Inflammatory macrophage treated with lipopolysaccharide for 1 hour (primary cell): ENCODE data around the gene THADA.
"Not testable (repeated sequence)": the region's sequence is repeated elsewhere in the genome, so short reads cannot be mapped to it uniquely, and the experiment has no call there.

Source experiments
- DNase-seq, 2 donors: peaks; one replicate each; pipeline ENCODE4 v3.0.0-alpha.2; 2020 to 2022

The THADA gene

DNA sequence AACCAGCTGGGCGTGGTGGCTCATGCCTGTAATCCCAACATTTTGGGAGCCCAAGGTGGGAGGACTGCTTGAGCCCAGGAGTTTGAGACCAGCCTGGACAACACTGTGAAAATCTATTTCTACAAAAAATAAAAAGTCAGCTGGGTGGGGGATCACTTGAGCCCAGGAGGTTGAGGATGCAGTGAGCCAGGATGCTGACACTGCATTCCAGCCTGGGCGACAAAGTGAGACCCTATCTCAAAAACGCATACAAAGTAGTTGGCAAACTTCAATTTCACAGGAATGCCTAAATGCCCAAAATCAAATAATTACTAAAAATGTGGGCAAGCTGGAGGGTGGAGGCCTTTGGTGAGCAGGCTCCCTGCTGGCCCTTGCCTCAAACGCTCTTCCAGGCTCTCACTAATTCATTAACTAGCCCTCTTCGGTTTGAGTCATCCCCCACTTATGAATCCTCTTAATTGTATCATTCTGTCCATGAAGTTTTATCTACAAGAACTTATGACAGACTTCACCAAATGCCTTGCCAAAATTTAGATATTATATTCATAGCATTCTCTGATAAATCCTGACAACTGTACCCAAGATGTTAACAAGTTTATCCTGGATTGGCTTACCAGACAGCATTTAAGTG lies 300.8 kb downstream of the THADA start:
- DNase-seq, result no peak

DNA sequence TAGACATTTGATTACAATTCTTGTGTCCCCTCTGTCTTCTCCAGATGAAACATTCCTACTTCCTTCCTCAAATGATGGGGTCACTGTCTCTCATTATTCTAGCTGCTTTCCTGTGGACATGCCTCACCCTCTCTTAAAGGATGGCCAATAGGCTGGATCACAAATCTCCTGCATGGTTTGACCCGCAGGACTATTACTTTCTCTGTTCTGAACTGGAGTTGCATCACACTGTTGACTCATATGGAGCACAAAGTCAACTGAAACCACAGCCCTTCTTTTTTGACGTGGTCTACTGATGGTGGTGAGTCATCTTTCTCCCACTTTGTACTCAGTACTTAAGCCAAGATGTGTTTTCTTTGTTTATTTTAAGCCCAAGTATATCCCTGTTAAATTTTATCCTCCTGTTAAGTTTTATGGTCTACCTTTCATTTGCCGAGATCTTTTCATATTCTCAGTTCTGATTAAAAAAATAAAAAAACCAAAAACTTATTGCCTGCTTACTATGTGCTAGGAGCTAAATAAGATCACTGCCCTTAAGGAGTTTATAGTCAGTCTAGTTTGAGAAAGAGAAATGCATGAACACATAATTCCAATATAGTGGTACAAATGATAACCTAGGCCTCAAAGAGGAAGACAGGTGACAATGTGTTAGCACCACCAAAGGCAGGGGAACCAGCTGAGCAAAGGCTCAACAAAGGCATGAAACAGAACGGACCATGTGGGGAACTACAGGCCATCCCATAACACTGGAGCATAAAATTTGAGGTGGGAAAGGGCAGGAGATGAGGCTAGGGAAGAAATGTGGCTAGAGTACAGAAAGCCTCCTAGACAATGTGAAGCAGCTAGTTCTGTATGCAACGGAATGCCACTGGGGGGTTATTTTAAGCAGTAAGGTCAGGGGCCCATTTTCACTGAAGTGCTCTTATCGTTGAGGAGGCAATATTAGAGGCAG lies 301.8 kb downstream of the THADA start:
- DNase-seq, result peak; percentile 91 to 93

DNA sequence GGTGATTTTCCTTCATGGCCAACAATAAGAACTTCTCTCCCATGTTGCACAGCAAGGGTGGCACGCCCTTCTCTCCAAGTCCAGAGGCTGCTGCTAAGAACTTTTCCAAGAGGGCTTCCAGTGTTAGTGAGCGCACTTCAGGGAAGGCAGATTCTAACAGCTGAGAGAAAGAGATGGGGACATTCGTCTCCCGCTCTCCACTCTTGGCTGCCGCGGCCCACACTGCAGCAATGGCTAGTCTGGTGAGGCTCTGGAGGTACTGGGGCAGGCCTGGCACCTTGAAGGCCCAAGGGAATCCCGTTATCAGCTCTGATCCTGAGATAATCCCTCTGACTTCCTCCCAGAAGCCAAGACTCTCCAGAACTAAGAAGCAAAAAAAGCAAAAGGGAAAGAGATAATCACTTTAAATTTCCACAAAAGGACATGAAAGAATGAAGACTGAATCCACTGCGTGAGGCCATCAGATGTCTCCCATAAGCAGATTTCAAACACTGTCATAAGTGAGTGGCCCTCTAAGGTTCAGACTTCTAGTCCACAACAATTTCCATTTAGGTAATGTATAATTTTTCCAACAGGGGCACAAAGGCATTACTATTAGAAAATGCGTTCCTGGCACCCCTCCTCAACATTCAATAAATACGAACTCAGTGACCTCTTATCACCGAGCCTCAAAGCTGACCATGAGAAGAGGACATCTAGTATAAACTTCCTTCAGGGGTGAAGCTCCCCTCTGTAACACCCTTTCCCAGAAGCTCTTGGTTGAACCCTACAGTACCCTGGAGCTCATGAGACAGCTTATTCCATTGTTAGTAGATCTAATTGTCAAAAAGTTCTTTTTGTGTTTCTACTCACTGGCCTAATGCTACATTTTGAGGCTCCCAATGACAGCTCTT lies 302.7 kb downstream of the THADA start:
- DNase-seq, result no peak

DNA sequence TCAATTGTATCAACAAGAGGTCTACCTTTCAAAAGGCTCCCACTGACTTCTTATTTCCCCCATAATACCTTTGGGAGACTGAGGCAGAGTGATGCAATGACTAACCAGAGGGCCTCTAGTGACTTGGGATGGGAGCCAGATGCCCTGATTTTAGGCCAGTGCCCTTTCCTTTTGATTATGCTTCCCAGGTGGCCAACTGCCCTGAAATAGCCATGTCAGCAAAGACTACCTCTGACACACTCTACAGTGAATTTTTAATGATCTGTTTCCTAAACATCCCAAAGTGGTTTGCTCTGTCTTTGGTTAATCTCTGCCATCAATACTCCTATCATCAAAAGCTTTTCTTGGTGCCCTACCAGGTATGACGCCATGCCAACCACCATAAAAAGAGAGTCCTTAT lies 303.5 kb downstream of the THADA start:
- DNase-seq, result no peak

DNA sequence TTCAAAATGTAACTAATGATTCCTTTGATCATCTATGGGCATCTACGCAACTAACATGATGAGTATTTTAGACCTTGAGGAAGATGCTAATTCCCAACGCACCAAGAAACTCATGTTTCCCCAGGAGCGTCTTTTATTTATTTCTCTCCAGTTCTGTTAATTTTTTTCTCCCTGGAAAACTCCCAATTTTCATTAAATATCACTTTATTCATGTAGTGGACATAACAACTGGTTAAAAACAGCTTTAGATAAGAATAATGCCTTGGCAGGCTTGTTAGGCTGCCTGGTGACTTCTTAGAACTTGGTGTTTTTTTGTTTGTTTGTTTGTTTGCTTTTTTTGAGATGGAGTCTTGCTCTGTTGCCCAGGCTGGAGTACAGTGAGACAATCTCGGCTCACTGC lies 306.5 kb downstream of the THADA start:
- DNase-seq, result no peak

DNA sequence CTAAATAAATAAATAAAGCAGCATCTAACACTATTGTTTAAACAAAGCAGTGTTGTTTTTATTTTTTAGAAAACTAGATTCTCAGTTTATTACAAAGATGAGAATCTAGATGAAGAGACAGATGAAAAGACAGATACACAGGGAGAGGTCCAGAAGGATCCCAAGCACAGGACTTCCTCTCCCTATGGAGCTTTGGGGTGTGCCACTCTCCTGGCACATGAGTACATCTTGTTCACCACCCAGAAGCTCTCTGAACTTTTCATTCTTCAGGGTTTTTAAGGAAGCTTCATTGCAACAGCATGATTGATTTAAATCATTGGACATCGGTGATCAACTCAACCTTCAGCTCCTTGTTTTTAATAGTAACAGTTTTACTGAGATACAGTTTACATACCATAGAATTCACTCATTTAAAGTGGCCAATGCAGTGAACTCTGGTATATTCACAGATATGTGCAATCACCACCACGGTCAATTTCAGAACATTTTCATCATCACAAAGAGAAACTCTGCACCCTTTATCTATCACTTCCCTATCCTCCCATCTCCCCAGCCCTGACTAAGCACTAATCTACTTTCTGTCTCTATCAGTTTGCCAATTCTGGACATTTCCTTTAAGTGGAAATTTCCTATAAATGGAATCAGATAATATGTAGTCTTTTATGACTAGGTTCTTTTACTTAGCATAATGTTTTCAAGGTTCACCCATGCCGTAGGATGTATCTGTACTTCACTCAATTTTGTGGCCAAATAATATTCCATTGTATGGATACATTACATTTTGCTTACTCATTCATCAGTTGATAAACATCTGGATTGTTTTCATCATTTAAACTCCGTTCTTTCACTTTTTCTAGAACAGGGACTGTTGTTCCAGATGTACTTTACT lies 307.2 kb downstream of the THADA start:
- DNase-seq, result peak; percentile 85 to 89

DNA sequence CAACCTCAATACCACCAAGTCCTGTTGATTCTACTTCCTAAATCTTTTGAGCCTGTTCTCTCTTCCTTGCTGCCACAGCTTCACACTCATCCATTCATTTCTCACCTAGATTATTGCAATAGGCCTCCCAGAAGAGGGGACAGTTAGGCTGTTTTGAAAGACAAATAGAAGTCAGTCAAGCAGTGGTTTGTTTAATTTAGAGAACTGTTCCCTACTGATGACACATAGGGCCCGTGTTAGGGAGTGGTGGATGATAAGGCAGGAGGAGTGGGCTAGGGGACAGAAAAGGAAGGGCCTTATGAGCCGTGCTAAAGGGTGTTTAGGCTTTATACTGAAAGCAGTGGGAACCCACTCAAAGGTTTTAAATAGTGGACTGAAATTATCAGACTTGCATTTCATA lies 309.9 kb downstream of the THADA start:
- DNase-seq, result no peak

DNA sequence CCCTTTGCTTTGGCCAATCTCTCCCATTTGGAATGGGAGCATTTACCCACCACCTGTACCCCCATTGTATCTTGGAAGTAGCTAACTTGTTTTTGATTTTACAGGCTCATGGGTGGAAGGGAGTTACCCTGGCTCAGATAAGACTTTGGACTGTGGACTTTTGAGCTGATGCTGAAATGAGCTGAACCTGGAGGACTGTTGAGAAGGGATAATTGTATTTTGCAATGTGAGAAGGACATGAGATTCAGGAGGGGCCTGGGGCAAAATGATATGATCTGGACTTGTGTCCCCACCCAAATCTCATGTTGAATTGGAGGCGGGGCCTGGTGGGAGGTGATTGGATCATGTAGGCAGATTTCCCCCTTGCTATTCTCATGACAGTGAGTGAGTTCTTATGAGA lies 310.9 kb downstream of the THADA start:
- no peak for DNase-seq

DNA sequence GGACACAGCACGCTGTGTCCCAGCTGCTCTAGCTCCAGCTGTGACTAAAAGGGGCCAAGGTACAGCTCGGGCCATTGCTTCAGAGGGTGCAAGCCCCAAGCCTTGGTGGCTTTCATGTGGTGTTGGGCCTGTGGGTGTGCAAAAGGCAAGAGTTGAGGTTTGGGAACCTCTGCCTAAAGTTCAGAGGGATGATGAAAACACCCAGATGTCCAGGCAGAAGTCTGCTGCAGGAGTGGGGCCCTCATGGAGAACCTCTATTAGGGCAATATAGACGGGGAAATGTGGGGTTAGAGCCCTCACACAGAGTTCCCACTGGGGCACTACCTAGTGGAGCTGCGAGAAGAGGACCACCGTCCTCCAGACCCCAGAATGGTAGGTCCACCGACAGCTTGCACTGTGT lies 311.5 kb downstream of the THADA start:
- DNase-seq, result not testable (repeated sequence)

DNA sequence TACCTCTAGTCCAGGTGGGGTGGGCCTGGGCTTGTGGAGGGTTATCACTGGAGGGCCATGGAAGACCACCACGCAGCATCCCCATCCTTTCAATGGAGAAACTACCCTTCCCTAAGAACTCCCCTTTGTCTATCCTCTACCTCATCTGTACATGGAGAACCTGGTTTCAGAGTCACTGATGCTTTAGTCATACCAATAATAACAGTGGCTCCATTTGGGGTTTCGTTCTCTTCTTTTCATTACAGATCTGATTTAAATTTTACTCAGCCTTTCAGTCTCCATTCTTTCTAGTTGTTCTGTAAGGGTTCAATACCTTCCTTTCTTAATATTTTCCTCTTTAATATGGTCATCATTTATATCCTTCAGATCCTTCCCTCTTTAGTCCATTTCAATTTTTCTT lies 314.8 kb downstream of the THADA start:
- no peak for DNase-seq

DNA sequence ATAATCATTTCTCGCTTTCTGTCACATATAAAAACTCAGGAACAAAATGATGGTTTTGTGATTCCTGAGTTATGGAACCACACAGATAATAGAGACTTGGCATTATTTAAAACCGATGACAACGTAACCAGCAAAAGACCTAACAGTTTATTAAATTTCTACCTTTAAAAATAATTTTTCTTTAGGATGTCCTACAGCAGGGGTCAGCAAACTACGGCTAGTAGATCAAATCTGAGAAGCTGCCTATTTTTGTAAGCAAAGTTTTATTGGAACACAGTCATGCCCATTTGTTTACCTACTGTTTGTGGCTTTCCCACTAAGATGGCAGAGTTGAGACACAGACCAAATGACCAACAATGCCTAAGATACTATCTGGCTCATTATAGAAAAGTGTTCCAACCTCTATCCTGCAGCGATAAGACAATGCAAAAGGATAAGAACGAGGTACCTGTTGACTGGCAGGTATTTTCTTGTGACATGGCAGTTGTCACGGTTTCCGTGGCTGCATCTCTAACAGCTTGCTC lies 316.5 kb downstream of the THADA start:
- no peak for DNase-seq

DNA sequence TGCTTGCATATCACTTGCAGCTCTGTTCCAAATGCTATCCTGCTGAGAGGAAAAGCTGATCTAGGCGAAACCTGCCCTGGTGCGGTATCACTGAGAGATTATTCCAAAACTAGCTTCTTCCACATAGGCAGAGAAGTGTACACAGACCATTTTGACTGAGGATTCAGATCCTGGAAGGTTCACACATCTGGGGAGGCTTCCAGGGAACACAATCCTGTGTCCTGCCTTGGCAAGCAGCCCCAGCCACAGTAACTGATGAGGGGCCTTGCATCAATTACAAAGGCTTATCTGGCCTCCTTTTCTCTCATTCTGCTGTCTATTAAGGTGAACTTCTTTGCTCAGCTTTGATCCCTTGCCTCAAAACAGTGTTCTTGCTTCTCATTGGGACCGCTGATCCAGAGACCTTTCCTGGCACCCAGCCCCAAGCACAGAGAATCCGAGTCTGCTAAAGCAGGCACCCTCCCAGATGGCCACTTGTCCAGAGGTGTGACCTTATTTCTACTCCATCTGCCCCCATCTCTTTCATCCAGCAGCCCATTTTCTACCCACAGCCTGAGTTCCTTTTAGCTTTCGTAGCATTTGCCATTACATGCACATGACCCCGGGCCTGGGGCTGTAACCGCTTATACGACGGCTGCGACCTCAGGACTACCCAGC lies 317.1 kb downstream of the THADA start:
- DNase-seq, result no peak

DNA sequence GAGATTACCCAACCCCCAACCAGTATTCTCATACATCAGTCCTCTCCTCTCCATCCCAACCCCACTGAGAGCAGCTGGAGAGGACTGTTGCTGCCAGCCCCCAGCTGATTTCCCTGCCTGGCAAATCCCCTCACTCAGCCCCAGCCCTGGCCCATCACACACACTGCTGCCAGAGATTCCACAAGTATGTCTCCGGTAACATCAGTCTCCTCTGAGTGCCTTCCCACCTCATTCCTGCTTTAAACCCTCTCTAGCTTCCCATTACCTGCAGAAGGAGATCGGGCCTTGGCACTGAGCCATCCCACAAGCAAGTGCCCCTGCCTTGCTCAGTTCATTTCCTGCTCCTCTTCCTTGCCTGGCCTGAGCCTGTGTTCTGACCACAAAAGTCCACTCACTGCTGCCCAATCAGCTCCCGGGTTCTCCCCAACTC lies 318.9 kb downstream of the THADA start:
- DNase-seq, result no peak

DNA sequence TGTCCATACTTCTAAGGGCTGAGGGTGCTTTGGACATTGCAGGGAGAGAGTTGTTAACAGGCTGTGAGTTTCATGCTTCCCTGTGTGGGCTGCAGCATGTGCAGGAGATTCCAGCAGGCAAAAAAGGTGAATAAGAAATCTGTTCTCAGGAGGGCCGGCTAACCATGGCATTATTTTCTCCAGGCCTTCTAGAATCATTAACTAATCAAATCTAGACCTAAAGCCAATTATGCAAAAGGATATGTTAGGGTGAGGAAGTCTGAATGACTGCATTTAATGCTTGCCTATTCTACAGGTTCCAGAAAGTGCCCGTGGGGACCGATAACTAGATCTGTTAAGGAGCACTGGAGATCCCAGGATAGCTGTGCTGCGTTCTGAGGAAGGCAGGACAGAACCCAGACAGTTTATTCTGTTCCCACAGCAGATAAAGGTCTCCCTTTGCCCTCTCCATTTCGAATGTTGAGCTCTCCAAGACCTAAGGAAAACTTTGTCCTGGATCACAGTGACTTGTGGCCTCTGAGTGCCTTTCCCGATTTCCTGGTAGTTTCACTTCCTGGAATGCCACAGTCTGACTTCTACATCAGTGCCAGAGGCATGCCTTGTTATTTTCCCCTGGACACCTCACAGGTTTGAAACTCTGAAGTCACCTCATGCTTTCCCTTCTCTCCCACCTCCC lies 319.4 kb downstream of the THADA start:
- DNase-seq, result no peak

DNA sequence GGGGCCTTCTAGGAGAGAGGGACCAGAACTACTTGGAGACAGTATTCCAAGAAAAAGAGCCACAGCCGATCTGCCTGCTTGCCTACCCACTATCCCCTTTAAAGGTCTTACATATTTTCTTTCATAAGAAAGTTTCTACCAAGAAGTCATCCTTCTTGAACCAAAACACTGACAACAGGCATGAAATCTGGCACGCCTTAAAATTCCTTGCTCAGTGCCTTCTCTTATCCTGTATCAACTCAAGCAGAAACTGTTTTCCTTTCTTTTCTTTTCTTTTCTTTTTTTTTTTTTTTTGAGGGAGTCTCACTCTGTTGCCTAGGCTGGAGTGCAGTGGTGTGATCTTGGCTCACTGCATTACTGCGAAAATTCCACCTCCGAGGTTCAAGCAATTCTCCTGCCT lies 321.1 kb downstream of the THADA start:
- no peak for DNase-seq

DNA sequence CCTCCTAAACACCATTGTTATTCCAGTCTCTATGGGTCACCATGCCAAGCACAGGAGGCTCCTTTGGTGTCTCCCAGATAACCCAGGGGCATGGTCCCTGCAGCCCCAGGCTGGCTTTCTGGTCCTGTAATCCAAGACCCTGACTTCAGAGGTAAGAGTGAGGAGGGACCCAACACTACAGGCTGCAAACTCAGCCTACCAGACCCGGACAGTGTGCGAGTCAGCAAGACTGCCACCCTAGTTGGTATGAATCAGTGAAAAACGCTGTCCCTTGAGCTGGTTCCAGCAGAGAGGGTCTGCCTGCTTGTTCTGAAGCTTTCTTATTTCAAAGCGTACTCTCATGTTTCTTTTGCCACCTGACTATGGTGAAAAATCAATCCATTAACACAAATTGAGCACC lies 321.8 kb downstream of the THADA start:
- no peak for DNase-seq

DNA sequence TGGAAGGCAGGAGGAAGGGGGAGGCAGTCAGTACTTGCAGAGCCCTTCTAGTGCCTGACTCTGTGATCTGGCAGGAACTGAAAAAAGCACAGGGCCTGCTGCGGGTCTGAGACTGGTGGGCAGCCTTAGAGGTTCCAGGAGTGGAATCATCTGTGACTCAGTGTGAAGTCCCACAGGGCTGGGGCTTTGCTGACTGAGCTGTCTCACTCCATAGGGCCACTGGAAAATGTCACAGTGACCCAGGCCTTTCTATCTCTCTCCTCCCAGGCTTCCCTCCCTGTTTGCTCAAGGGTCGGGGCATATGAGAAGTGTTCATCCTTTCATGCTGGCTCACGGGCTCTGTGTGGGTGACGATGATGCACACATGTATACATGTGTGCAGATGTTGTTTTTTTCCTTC lies 322.3 kb downstream of the THADA start:
- peak; percentile 20 to 65 for DNase-seq

DNA sequence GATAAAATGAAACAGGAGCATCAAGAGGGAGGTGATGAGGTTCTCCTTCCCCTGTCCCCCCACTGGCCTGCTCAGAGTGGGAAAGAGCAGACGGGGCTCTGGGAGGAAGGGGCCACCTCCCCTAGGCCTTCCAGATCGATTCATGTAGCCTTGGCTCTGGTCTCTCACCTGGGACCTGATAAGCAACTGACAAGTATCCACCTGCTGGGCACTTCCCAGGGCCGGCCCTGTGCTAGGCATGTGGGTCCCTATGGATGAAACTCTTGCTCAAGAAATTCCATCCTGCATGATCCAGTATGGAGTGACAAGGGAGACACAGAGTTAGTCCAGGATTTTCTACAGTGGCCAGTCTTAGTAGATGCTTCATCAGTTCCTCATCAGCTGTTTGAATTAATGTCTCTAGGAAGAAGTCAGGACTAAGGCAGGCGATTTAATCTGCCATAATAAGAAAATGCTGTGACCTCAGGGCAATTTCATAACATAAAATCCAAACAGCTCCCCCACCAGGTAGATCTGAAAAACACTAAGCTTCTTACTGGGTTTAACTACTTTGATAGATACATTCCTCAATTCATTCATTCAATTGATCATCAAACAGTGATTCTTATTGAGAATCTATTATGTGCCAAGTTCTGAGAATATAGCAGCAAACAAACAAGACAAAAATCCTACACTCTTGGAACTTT lies 324.8 kb downstream of the THADA start:
- DNase-seq, result no peak

DNA sequence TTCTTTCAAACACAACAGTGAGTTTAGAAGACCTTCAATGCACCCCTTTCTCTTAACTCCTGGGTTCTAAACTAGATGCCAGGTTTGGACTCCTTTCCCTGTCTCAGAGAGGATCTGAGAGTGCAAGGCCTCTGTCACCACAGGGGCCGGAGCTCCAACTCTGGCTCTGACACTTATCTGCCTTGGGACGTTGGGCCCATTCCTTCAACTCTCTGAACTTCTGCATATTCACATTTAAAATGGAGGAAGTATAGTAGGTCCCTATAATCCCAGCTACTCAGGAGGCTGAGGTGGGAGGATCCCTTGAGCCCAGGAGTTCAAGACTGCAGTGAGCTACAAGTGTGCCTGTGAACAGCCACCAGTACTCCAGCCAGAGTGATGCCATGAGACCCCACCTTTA lies 325.4 kb downstream of the THADA start:
- no peak for DNase-seq

DNA sequence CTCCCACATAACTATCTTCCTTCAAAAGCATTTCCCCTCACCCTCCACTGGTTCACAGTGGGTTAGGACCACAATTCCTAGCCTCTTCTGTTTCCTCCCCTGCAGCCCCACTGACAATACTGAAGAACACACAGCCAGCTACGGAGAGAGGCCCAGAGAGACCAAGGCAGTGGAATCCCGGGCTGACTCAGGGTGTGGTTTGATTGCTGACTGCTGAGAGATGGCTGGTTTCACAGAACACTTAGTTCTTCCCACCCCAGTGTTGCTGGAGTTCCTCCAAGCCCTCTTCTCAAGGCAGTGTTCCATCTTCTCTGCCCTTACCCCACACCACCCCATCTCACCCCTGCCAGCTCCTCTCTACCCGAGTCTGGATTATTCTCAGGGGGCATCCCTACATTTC lies 326.1 kb downstream of the THADA start:
- DNase-seq, result no peak
